Endothelial cell of umbilical vein (primary cell): ENCODE results near the gene MAN2B2.

Experiments
- CTCF ChIP-seq, 2 donors: IDR thresholded peaks; 1 replicate in 1 of 2; 2 replicates in 1 of 2; pipeline ENCODE4 v1.5.1; 2011; ENCODE audit warnings: low read length in 2 of 2, mild to moderate bottlenecking in 2 of 2, moderate library complexity in 2 of 2, control low read depth in 1 of 2, inconsistent platforms in 1 of 2, low read depth in 1 of 2; ENCODE audit not compliant: insufficient read depth in 1 of 2; ENCODE audit errors: extremely low read depth in 1 of 2
- EZH2 ChIP-seq: IDR thresholded peaks from 2 replicates; pipeline ENCODE4 v1.6.1; 2012; ENCODE audit warnings: borderline replicate concordance, low read depth, mild to moderate bottlenecking, moderate library complexity, low read length, inconsistent platforms; ENCODE audit not compliant: severe bottlenecking

DNA sequence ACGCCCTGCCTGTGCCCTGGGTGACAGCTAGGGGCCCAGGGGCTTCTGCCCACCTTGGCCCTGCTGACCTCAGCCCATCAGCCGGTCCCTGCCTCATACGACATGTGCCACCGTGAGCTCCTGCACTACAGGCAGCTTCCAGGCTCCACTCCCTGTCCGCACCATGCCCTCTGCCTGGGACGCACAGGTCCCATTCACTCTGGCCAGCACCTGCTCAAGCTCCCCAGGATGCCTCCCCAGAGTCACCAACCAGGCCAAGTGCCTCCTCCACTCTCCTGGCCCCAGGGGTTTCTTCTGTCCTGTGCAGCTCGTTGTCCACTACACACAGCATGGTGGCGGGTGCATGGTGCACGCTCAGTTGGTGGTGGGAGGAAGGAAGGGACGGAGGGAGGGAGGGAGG is 45.3 kb downstream of the MAN2B2 start:
- TF ChIP-seq EZH2 (no peak), CTCF (IDR thresholded peaks at IDR 0.05; ENCODE audit: extremely low read depth in 1 of 2, insufficient read depth in 1 of 2, low read depth in 1 of 2, low read length in 2 of 2) (no peak)
